ENCODE data around the gene APOBEC3B.
"Not testable (repeated sequence)": the region's sequence is repeated elsewhere in the genome, so short reads cannot be mapped to it uniquely, and the experiment has no call there.

The APOBEC3B gene

GRCh38 chr22:38981992-38982927, at the start of gene APOBEC3B:
Gene APOBEC3B, plus strand, starts transcription at chr22:38982347. Its CDS starts 107 bp downstream, at chr22:38982454.
- peak; percentile 46 for DNase-seq

GRCh38 chr22:38935023-38935422, 47.1 kb upstream of the APOBEC3B start:
- peak; percentile 64 for DNase-seq

- DNase-seq = no peak
Measured at GRCh38 chr22:38935616-38936015, 46.5 kb upstream of the APOBEC3B start.

GRCh38 chr22:38936562-38936961, 45.6 kb upstream of the APOBEC3B start:
- DNase-seq = no peak

GRCh38 chr22:38937036-38937435, 45.1 kb upstream of the APOBEC3B start:
- DNase-seq = no peak

GRCh38 chr22:38937541-38937940, 44.6 kb upstream of the APOBEC3B start:
- DNase-seq = no peak

GRCh38 chr22:38938221-38938620, 43.9 kb upstream of the APOBEC3B start:
- DNase-seq = no peak

GRCh38 chr22:38938925-38939324, 43.2 kb upstream of the APOBEC3B start:
- no peak for DNase-seq

GRCh38 chr22:38940811-38941384, 41.2 kb upstream of the APOBEC3B start:
- DNase-seq = no peak

- DNase-seq = no peak
Measured at GRCh38 chr22:38941488-38941987, 40.6 kb upstream of the APOBEC3B start.

- no peak for DNase-seq
Measured at GRCh38 chr22:38942702-38943101, 39.4 kb upstream of the APOBEC3B start.

- no peak for DNase-seq
Measured at GRCh38 chr22:38943201-38943600, 38.9 kb upstream of the APOBEC3B start.

GRCh38 chr22:38943882-38944281, 38.3 kb upstream of the APOBEC3B start:
- no peak for DNase-seq

- no peak for DNase-seq
Measured at GRCh38 chr22:38944653-38945052, 37.5 kb upstream of the APOBEC3B start.

- DNase-seq = not testable (repeated sequence)
Measured at GRCh38 chr22:38945706-38946338, 36.3 kb upstream of the APOBEC3B start.

- no peak for DNase-seq
Measured at GRCh38 chr22:38946771-38947170, 35.4 kb upstream of the APOBEC3B start.

GRCh38 chr22:38947321-38948140, 34.6 kb upstream of the APOBEC3B start:
- no peak for DNase-seq

- no peak for DNase-seq
Measured at GRCh38 chr22:38948181-38948940, 33.8 kb upstream of the APOBEC3B start.

GRCh38 chr22:38949889-38950405, 32.2 kb upstream of the APOBEC3B start:
- no peak for DNase-seq

GRCh38 chr22:38950527-38951295, 31.4 kb upstream of the APOBEC3B start:
- no peak for DNase-seq

- DNase-seq = no peak
Measured at GRCh38 chr22:38951734-38952133, 30.4 kb upstream of the APOBEC3B start.
